ENCODE data around the gene TNFRSF8. TPM values are rescaled to one million over a fixed set of nuclear protein-coding genes. Genes with fewer than 3 reads are reported as not detected.
"Not testable (repeated sequence)": the region's sequence is repeated elsewhere in the genome, so short reads cannot be mapped to it uniquely, and the experiment has no call there.

The TNFRSF8 gene
- total RNA-seq, 4 donors from 2014 or later, result 1.1 to 2.6 (median 1.4) TPM

DNA sequence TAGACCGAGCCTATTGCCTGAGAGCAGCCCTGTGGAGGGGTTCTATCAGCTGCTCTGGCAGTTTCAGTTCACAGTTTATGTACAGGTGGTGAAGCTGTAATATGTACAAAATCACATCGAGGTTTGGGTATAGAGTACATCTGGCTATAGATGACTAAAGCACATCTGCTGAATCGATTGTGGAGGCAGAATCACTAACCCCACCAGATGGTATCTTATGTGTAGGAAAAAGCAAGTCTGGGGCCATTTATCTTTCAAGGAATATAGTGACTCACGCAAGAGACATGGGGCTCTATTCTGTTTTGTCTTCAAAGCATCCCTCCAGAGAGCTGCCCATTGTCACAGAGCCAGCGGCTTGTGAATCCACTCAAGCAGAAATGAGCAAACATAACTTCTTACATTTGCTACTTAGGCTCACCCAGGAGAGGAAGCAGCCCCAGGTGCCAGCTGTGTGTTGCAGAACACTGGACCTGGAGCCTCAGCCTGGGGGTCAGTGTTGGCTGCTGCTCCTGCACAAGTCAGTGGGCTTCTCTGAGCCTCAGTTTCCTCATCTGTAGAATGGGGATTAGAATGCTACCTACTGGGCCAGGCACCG, 22.5 kb upstream of the TNFRSF8 start:
- DNase-seq, result no peak
- in situ Hi-C loops (cut with MboI; ENCODE audit: low sequenced_read_pairs in 4 of 4), result no loop called here
- no peak for TF ChIP-seq POLR2A (IDR thresholded peaks at IDR 0.05)
- TF ChIP-seq, protein P1, sequence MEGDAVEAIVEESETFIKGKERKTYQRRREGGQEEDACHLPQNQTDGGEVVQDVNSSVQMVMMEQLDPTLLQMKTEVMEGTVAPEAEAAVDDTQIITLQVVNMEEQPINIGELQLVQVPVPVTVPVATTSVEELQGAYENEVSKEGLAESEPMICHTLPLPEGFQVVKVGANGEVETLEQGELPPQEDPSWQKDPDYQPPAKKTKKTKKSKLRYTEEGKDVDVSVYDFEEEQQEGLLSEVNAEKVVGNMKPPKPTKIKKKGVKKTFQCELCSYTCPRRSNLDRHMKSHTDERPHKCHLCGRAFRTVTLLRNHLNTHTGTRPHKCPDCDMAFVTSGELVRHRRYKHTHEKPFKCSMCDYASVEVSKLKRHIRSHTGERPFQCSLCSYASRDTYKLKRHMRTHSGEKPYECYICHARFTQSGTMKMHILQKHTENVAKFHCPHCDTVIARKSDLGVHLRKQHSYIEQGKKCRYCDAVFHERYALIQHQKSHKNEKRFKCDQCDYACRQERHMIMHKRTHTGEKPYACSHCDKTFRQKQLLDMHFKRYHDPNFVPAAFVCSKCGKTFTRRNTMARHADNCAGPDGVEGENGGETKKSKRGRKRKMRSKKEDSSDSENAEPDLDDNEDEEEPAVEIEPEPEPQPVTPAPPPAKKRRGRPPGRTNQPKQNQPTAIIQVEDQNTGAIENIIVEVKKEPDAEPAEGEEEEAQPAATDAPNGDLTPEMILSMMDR (IDR thresholded peaks at IDR 0.05 in 4 of 5, conservative IDR thresholded peaks at IDR 0.05 in 1 of 5), result no peak
- H3K36me3 ChIP-seq, result no peaks in the 10 kb centered on the region
- H3K9me3 ChIP-seq, result no peaks in the 10 kb centered on the region
- peaks cover 0 to 5% of the 10 kb centered on the region in 2 donors for H3K4me1 ChIP-seq
- no peak overlapping the region for H3K4me3 ChIP-seq
- no peaks in the 10 kb centered on the region for H3K27me3 ChIP-seq
- H3K27ac ChIP-seq, result no peak overlapping the region
- ATAC-seq, result no peak
- intact Hi-C loops (cut with DNase I; ENCODE audit: low total_unique reads), result no loop called here

DNA sequence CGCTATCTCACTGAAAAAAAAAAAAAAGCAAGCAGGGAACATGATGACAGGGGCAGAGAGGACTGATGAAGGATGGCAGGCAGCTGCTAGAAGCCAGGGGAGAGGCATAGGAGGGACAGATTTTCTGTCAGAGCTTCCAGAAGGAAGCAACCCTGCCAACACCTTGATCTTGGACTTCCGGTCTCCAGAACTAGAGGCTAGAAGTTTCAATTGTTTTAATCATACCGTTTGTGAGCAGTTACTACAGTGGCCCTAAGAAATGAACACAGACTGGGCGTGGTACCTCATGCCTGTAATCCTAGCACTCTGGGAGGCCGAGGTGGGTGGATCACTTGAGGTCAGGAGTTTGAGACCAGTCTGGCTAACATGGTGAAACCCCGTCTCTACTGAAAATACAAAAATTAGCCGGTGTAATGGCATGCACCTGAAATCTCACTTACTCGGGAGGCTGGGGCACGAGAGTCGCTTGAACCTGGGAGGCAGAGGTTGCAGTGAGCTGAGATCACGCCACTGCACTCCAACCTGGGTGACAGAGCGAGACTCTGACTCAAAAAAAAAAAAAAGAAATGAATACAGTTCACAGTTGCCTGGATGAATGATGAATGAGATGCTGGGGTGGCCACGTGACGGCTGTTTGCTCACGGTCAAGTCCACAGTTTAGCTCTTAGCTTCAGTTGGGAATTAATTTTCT, 18.8 kb upstream of the TNFRSF8 start:
- in situ Hi-C loops (cut with MboI; ENCODE audit: low sequenced_read_pairs in 4 of 4); H3K36me3 ChIP-seq; H3K27me3 ChIP-seq; H3K9me3 ChIP-seq; intact Hi-C loops (cut with DNase I; ENCODE audit: low total_unique reads); H3K4me1 ChIP-seq; H3K4me3 ChIP-seq: not testable (repeated sequence)
- DNase-seq (peak; percentile 44 to 65), ATAC-seq (peak; percentile 91 to 93)
- peak overlapping the region in 3 of 4 donors; percentile 16 to 72 (median 24) for H3K27ac ChIP-seq

DNA sequence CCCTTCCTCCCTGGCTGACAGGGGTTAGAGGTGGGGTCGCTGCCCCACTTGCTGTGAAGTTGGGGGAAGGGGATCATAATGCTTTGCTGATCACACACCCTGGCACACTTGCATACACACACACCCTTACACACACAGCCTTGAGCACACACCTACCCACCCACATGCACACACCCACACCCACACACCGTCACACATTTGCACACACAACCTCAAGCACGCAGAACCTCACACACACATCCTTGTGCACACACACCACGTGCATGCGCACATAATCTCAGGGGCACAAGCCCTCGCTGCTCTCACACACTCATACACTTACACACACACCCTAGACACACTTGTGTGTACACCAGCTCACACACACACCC, 16.4 kb upstream of the TNFRSF8 start:
- H3K4me1 ChIP-seq, result peaks cover 3 to 9% of the 10 kb centered on the region in 2 donors
- no peaks in the 10 kb centered on the region for H3K27me3 ChIP-seq
- H3K4me3 ChIP-seq, result no peak overlapping the region
- ATAC-seq (no peak), DNase-seq (no peak)
- no peaks in the 10 kb centered on the region for H3K9me3 ChIP-seq
- H3K36me3 ChIP-seq, result no peaks in the 10 kb centered on the region
- TF ChIP-seq POLR2A (IDR thresholded peaks at IDR 0.05), result no peak
- TF ChIP-seq, protein P1 (IDR thresholded peaks at IDR 0.05 in 4 of 5, conservative IDR thresholded peaks at IDR 0.05 in 1 of 5), result no peak
- H3K27ac ChIP-seq, result no peak overlapping the region
- intact Hi-C loops (cut with DNase I; ENCODE audit: low total_unique reads), result no loop called here
- in situ Hi-C loops (cut with MboI; ENCODE audit: low sequenced_read_pairs in 4 of 4), result no loop called here

DNA sequence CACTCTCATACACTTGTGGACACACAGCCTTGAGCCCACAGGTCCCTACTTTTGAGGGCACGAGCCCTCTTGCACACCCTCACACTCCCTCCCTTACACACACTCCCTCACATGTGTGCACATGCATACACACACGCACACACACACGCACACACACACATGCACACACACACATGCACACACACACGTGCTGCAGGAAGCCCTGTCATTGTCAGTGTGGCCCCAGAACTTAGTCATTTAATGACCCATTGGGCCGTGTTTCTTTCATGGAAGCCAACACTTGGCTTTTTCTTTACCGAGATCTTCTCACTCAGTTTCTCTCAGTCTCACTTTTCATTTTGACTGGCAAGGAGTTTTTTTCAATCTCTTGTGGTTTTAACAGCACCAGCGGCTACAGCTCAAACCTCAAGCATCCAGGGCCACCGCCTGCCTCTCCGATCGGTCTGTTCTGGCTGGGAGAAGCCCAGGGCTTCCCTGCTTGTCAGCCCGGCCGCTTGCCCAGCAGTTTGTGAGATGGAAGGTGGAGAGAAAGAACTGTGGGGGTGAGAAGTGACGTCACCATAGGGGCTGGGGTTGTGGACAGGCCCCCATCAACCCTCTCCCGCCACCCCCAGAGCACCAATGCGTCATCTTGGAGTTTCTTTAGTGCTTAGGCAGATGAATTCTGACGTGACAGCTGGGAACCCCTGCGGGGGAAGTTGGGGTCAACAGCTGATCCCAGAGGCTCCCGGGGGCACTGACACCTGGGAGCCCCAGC, 15.8 kb upstream of the TNFRSF8 start:
- no peak for TF ChIP-seq POLR2A (IDR thresholded peaks at IDR 0.05)
- TF ChIP-seq, protein P1 (IDR thresholded peaks at IDR 0.05 in 4 of 5, conservative IDR thresholded peaks at IDR 0.05 in 1 of 5), result no peak
- ATAC-seq, result no peak
- intact Hi-C loops (cut with DNase I; ENCODE audit: low total_unique reads), result no loop called here
- no peaks in the 10 kb centered on the region for H3K9me3 ChIP-seq
- in situ Hi-C loops (cut with MboI; ENCODE audit: low sequenced_read_pairs in 4 of 4), result no loop called here
- no peak for DNase-seq
- peaks cover 8 to 15% of the 10 kb centered on the region in 2 donors for H3K4me1 ChIP-seq
- H3K36me3 ChIP-seq, result no peaks in the 10 kb centered on the region
- H3K27ac ChIP-seq, result no peak overlapping the region
- H3K27me3 ChIP-seq, result no peaks in the 10 kb centered on the region
- no peak overlapping the region for H3K4me3 ChIP-seq

DNA sequence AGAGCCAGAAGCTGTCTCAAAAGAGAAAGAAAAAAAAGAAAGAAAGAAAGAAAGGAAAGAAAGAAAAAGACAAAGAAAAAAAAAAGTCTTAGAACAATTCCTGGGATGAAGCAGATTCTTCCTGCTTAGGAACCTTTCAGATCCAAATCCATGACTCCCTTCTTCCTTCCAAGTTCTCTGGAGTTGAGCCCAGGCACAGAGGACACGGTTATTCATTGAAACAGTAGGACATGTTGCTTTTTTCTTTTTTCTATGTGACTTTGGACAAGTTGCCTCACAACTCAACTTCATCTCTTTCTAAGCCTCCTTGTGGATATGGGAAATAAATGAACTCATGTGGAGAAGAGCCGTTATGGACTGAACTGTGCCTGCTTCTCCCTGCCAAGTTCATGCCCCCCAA, 14.7 kb upstream of the TNFRSF8 start:
- Histone ChIP-seq H3K4me1 (peaks cover 18 to 25% of the 10 kb centered on the region in 2 donors), H3K4me3 (no peak overlapping the region), H3K36me3 (no peaks in the 10 kb centered on the region), H3K27ac (no peak overlapping the region), H3K9me3 (no peaks in the 10 kb centered on the region), H3K27me3 (no peaks in the 10 kb centered on the region)
- ATAC-seq (no peak), DNase-seq (no peak)
- in situ Hi-C loops (cut with MboI; ENCODE audit: low sequenced_read_pairs in 4 of 4), result no loop called here
- TF ChIP-seq POLR2A (IDR thresholded peaks at IDR 0.05), result no peak
- TF ChIP-seq, protein P1 (IDR thresholded peaks at IDR 0.05 in 4 of 5, conservative IDR thresholded peaks at IDR 0.05 in 1 of 5), result no peak
- intact Hi-C loops (cut with DNase I; ENCODE audit: low total_unique reads), result no loop called here
